Ovary (tissue), 3 donors: ENCODE results near the gene CERT1.

Experiments
- POLR2A ChIP-seq: fragments of 450-650 bp; IDR thresholded peaks from one replicate; pipeline ENCODE4 v1.6.1; 2017; ENCODE audit warnings: antibody characterized with exemption, mild to moderate bottlenecking, moderate library complexity
- TF ChIP-seq, protein P1 (sequence below), 3 donors: fragments of 450-650 bp in 2 of 3; fragments of 200-600 bp in 1 of 3; IDR thresholded peaks; one replicate each; pipeline versions ENCODE4 v1.5.1 to v1.8.0; 2016 to 2022; ENCODE audit warnings: antibody characterized with exemption in 3 of 3, mild to moderate bottlenecking in 1 of 3
- donor health status: DM: no; HTN: no; CAD: no.

DNA sequence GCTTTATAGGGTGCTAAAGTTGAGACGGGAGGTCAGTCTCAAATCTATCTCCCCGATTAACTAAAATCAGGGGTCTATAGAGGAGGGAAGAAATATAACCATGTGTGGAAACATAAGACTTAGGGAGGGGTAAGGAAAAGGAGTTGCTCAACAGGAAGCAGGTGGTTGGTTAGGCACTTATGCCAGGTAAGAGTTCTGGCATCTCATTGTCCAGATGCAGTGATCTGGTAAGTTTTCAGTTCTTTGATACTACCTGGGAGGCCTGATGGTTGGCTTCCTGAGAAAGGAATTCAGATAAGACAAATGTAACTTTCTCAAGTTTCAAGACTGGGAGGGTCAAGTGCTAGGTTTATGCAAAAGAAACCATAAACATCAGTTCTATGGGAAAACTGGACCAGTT lies 47.7 kb downstream of the CERT1 start:
- TF ChIP-seq, protein P1, sequence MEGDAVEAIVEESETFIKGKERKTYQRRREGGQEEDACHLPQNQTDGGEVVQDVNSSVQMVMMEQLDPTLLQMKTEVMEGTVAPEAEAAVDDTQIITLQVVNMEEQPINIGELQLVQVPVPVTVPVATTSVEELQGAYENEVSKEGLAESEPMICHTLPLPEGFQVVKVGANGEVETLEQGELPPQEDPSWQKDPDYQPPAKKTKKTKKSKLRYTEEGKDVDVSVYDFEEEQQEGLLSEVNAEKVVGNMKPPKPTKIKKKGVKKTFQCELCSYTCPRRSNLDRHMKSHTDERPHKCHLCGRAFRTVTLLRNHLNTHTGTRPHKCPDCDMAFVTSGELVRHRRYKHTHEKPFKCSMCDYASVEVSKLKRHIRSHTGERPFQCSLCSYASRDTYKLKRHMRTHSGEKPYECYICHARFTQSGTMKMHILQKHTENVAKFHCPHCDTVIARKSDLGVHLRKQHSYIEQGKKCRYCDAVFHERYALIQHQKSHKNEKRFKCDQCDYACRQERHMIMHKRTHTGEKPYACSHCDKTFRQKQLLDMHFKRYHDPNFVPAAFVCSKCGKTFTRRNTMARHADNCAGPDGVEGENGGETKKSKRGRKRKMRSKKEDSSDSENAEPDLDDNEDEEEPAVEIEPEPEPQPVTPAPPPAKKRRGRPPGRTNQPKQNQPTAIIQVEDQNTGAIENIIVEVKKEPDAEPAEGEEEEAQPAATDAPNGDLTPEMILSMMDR (IDR thresholded peaks at IDR 0.05), result no peak
- TF ChIP-seq POLR2A, result no peak
